8988T (cell line): ENCODE data around the gene LSR.
A peak's percentile ranks its signal among the peaks of the same experiment; 100 is the strongest.

ENCODE experiments used
- DNase-seq: peaks from one replicate; pipeline ENCODE4 v3.0.0; 2011

Gene LSR

GRCh38 chr19:35305181-35305580, 56.4 kb downstream of the LSR start:
- DNase-seq: no peak

DNA sequence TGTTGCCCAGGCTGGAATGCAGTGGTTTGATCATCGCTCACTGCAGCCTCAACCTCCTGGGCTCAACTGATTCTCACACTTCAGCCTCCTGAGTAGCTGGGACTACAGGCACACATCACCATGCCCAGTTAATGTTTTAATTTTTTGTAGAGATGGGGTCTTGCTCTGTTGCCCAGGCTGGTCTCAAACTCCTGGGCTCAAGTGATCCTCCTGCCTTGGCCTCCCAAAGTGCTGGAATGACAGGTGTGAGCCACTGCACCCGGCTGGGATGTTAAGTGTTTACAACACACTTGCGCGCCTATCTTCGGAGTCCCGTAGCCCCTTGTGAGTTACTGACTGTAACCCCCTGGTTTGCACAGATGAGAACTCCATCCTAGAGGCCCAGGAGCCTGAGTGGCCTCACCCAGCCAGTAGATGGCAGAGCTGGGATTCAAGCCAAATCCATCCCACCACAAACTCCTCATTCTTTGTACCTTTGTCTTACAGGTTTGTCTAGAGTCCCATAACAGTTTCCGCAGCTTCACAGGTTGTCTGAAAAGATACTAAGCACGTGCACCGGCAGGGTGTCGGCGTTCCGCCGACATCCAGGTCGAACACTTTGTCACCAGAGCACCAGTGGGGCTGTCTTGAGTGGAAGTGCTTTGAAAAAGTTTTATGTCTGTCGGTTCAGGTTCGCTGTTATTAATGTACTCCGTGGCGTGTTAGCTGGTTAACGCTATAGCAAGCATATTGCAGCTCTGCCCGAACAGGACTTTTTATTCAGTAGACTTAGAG, 57.9 kb downstream of the LSR start:
- peak; percentile 92 for DNase-seq

DNA sequence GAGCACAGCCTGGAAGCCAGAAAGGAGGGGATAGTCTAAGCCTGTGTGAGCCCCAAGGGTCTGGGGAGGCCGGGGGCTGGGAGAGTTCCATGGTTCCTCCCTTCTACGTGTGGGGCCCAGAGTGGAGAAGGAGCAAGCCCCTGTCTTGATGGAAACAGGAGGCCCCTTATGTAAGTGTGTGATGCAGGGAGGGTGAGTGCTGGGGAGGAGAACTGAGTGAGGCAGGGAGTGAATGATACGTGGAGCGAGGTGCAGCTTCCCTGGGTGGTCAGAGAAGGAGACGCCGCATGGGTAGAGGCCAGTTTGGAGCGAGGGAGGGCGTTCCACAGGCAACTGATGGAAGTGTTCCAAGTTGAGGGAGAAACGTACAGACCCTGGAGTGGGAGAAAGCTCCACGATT, 59.1 kb downstream of the LSR start:
- DNase-seq: no peak

GRCh38 chr19:35308910-35309309, 60.1 kb downstream of the LSR start:
- no peak for DNase-seq

GRCh38 chr19:35309481-35310279, 60.9 kb downstream of the LSR start:
- no peak for DNase-seq

DNA sequence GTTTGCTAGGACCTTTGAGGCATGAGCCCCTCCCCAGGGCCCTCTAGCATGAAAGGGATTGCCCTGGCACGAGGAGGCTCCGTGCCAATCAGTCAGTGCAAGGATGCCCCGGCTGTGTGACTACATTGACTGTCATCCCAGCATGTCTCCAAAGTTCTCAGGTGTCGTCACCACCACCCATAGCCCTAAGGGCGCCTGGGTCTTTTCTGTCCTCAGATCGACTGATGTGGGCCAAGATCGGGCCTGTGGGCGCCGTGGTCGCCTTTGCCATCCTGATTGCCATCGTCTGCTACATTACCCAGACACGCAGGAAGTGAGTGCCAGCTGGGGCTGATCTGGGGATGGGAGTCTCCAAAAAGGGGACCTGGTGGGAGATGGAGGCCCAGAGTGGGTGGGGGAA, 61.5 kb downstream of the LSR start:
- DNase-seq: no peak

- DNase-seq: no peak
Measured at GRCh38 chr19:35310811-35311465, 62.1 kb downstream of the LSR start.

GRCh38 chr19:35311901-35312665, 63.3 kb downstream of the LSR start:
- DNase-seq: no peak

DNA sequence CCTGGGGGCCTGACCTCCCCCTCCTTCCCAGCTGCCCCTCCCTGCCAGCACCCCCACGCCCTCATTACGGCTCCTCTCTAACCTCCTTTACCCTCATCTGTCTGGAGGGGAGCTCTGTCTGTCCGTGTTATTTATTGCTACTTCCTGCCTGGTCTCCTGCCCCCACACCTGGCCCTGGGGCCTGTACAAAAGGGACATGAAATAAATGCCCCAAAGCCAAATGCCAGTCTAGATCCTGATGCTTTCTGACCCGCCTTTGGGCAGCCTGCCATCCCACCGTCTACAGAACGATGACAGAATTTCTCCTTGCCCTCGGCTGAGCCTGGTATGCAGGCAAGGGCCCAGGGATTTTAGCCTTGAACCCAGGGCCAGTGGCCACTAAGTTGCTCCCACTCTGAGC, 64.8 kb downstream of the LSR start:
- no peak for DNase-seq

- DNase-seq: no peak
Measured at GRCh38 chr19:35314031-35314430, 65.2 kb downstream of the LSR start.

DNA sequence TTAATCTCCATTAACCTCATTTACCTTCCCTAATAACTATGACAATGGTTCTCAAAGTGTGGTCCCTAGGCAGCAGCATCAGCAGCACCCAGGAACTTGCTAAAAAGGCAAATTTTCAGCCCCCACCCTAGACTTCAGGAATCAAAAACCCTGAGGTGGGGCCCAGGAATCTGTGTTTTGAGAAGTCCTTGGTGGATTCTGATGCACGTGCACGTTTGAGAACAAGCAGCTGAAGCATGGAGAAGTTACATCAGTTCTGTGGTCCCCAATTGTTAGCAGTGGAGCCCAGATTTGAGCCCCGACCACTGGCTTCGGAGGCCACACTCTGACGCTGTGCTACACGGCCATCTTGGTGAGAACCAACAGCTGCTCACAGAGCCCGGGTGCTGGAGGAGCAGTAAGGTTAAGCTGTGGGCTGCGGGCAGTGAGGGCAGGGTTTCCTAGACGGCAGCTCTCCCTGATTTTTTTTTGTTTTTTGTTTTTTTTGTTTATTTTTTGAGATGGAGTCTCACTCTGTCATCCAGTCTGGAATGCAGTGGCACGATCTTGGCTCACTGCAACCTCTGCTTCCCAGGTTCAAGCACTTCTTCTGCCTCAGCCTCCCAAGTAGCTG, 66.2 kb downstream of the LSR start:
- no peak for DNase-seq

DNA sequence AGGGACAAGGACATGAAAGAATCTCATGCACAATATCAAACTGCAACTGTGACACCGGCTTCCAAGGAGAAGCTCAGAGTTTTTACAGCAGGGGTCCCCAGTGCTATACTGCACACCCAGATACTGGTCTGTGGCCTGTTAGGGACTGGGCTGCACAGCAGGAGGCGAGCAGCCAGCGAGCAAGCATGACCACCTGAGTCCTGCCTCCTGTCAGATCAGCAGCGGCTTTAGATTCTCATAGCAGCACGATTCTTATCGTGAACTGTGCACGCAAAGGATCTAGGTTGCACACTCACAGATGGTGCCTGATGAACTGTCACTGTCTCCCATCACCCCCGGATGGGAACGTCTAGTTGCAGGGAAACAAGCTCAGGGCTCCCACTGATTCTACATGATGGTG, 67.1 kb downstream of the LSR start:
- DNase-seq: no peak

DNA sequence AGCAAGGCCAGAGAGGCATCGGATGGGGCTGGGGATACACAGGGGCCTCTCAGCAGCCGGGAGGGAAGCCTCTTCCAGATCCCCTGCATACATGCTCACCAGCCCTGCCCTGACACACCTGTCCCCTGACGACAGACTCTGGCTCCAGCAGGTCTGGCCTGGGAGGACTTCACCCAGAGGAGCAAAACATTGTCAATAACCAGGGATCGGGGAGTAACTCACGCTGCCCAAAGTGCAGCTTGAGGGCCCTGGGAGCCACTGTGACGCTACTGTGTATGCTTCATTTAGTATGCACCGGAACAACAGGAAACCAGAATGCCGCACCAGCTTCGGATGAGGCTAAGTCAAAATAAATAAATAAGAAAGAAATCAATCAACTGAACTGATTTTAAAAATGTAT, 67.8 kb downstream of the LSR start:
- DNase-seq: no peak
